HepG2 (cell line): ENCODE data around the gene CCT4. TPM values are rescaled to one million over a fixed set of nuclear protein-coding genes. Genes with fewer than 3 reads are reported as not detected.

Experiments
- CSRNP2 ChIP-seq: sonication (generic); formaldehyde crosslinking; conservative IDR thresholded peaks from 2 replicates; pipeline ENCODE4 v1.8.0; 2022; ENCODE audit warnings: low read depth, missing genetic modification reagents
- IKZF5 ChIP-seq: IDR thresholded peaks from 2 replicates; pipeline ENCODE4 v1.6.1; 2018; ENCODE audit warnings: missing genetic modification reagents, mild to moderate bottlenecking, missing compliant biosample characterization
- MATR3 ChIP-seq: sonication (generic); formaldehyde crosslinking; IDR thresholded peaks from 2 replicates; pipeline ENCODE4 v1.4.0; 2020; ENCODE audit warnings: missing genetic modification reagents
- NCOR1 ChIP-seq: fragments of 200-600 bp; sonication (generic); IDR thresholded peaks from 2 replicates; pipeline ENCODE4 v1.7.0; 2017; ENCODE audit warnings: antibody characterized with exemption, low read length, borderline replicate concordance
- NFYC ChIP-seq: IDR thresholded peaks from 2 replicates; pipeline ENCODE4 v1.6.1; 2016; ENCODE audit warnings: missing genetic modification reagents, missing compliant biosample characterization
- PITX1 ChIP-seq: sonication (generic); formaldehyde crosslinking; IDR thresholded peaks from 2 replicates; pipeline ENCODE4 v1.5.1; 2020; ENCODE audit warnings: mild to moderate bottlenecking, missing genetic modification reagents
- RFX3 ChIP-seq: IDR thresholded peaks from 2 replicates; pipeline ENCODE4 v1.6.1; 2016; ENCODE audit warnings: missing biosample characterization, missing genetic modification reagents
- SAFB2 ChIP-seq: sonication (generic); formaldehyde crosslinking; IDR thresholded peaks from 2 replicates; pipeline ENCODE4 v1.5.1; 2020; ENCODE audit warnings: missing genetic modification reagents, low read depth, mild to moderate bottlenecking, borderline replicate concordance
- THYN1 ChIP-seq: sonication (generic); formaldehyde crosslinking; IDR thresholded peaks from 2 replicates; pipeline ENCODE4 v1.8.1; 2023; ENCODE audit warnings: low read depth, mild to moderate bottlenecking, moderate library complexity, missing genetic modification reagents, borderline replicate concordance
- ZBTB39 ChIP-seq: sonication (generic); formaldehyde crosslinking; IDR thresholded peaks from 2 replicates; pipeline ENCODE4 v1.5.0; 2020; ENCODE audit warnings: missing genetic modification reagents
- ZNF292 ChIP-seq: sonication (generic); formaldehyde crosslinking; IDR thresholded peaks from 2 replicates; pipeline ENCODE4 v1.8.1; 2022; ENCODE audit warnings: mild to moderate bottlenecking, low read depth, missing genetic modification reagents, borderline replicate concordance
- ZNF556 ChIP-seq: sonication (generic); formaldehyde crosslinking; IDR thresholded peaks from 2 replicates; pipeline ENCODE4 v1.4.0; 2020; ENCODE audit warnings: mild to moderate bottlenecking, missing genetic modification reagents, borderline replicate concordance
- ZNF687 ChIP-seq: sonication (generic); formaldehyde crosslinking; IDR thresholded peaks from 2 replicates; pipeline ENCODE4 v1.5.1; 2020; ENCODE audit warnings: mild to moderate bottlenecking, missing genetic modification reagents, moderate library complexity
- ZNF720 ChIP-seq: sonication (generic); formaldehyde crosslinking; IDR thresholded peaks from 2 replicates; pipeline ENCODE4 v1.4.0; 2020; ENCODE audit warnings: missing genetic modification reagents
- ZNF724P ChIP-seq: sonication (generic); formaldehyde crosslinking; IDR thresholded peaks from 2 replicates; pipeline ENCODE4 v1.8.0; 2022; ENCODE audit warnings: missing genetic modification reagents, borderline replicate concordance
- ZNF747 ChIP-seq: sonication (generic); formaldehyde crosslinking; IDR thresholded peaks from 2 replicates; pipeline ENCODE4 v1.8.1; 2023; ENCODE audit warnings: missing genetic modification reagents, mild to moderate bottlenecking, borderline replicate concordance
- ZNF816 ChIP-seq: sonication (generic); formaldehyde crosslinking; IDR thresholded peaks from 2 replicates; pipeline ENCODE4 v1.8.0; 2022; ENCODE audit warnings: missing genetic modification reagents, mild to moderate bottlenecking, borderline replicate concordance
- ZSCAN12 ChIP-seq: sonication (generic); formaldehyde crosslinking; IDR thresholded peaks from 2 replicates; pipeline ENCODE4 v1.9.0; 2021; ENCODE audit warnings: mild to moderate bottlenecking, missing genetic modification reagents
- ZZZ3 ChIP-seq: sonication (generic); formaldehyde crosslinking; IDR thresholded peaks from 2 replicates; pipeline ENCODE4 v1.4.0; 2020; ENCODE audit warnings: missing genetic modification reagents, mild to moderate bottlenecking, borderline replicate concordance
- polyA plus RNA-seq, 8 experiments: library from polyadenylated mRNA; depleted of rRNA in 3 of 8; stranded (reverse) in 7 of 8; unstranded in 1 of 8; fragments of >200 nt; fragmentation: Illumina TruSeq in 4 of 8; extraction: Trizol in 4 of 8; gene quantifications; 2 replicates each; pipeline versions ENCODE4 v1.2.1 to v1.2.3, GENCODE V29; 2011 to 2016; ENCODE audit warnings: low read depth in 4 of 8, missing spikeins in 1 of 8, mixed read lengths in 1 of 8; ENCODE audit not compliant: insufficient read depth in 1 of 8
- total RNA-seq, 5 experiments: library from RNA; depleted of rRNA; stranded (reverse); fragments of >200 nt; fragmentation: Illumina TruSeq; extraction: Trizol; gene quantifications; 2 replicates each; pipeline ENCODE4 v1.2.3, GENCODE V29; 2016; ENCODE audit warnings: low read depth in 1 of 5

The CCT4 gene
- total and polyA plus RNA-seq, 2 of the 13 experiments (the other 11 are each of a cell fraction or from before 2014, with no cell fraction given) = 138 to 340 TPM

- TF ChIP-seq CSRNP2 (CRISPR knock-in tag) (no peak), RFX3 (CRISPR knock-in tag) (no peak), ZBTB39 (CRISPR knock-in tag) (no peak), THYN1 (CRISPR knock-in tag) (no peak), MATR3 (CRISPR knock-in tag) (no peak), ZNF292 (CRISPR knock-in tag) (peak; percentile 71), ZNF720 (CRISPR knock-in tag) (no peak), SAFB2 (peak; percentile 73; the same call in 1 of the 2 replicates), PITX1 (CRISPR knock-in tag) (peak; percentile 83; the same call in 1 of the 2 replicates), ZNF556 (CRISPR knock-in tag) (peak; percentile 80; the same call in 1 of the 2 replicates), NFYC (CRISPR knock-in tag) (no peak), ZNF687 (CRISPR knock-in tag) (peak; percentile 94), ZNF724P (peak; percentile 93), NCOR1 (no peak), ZZZ3 (CRISPR knock-in tag) (peak; percentile 89; the same call in 1 of the 2 replicates), ZSCAN12 (no peak; the same call in 1 of the 2 replicates), ZNF747 (CRISPR knock-in tag) (no peak), ZNF816 (CRISPR knock-in tag) (no peak; the same call in 1 of the 2 replicates), IKZF5 (peak; percentile 91)
These were observed 17.1 kb upstream of the CCT4 start, which contains the start of gene COMMD1 (continued) for GRCh38 chr2:61905372-61906185.
